HG03095 (cell line): ENCODE results near the gene TGIF1.

Experiments
- ATAC-seq: cut with Tn5 transposase; IDR thresholded peaks from one replicate; pipeline ENCODE4 v1.9.1; 2021; ENCODE audit warnings: moderate library complexity; ENCODE audit not compliant: unreplicated experiment

Gene TGIF1

GRCh38 chr18:3480827-3481573, 31.0 kb downstream of the TGIF1 start:
- no peak for ATAC-seq

GRCh38 chr18:3481696-3482210, 31.8 kb downstream of the TGIF1 start:
- no peak for ATAC-seq

GRCh38 chr18:3482258-3482657, 32.3 kb downstream of the TGIF1 start:
- no peak for ATAC-seq

GRCh38 chr18:3485153-3486149, 35.5 kb downstream of the TGIF1 start:
- ATAC-seq = no peak

GRCh38 chr18:3486512-3486911, 36.5 kb downstream of the TGIF1 start:
- no peak for ATAC-seq

- no peak for ATAC-seq
Observed at GRCh38 chr18:3489462-3489861, 39.5 kb downstream of the TGIF1 start.

- no peak for ATAC-seq
Observed at GRCh38 chr18:3491981-3492555, 42.1 kb downstream of the TGIF1 start.

- no peak for ATAC-seq
Observed at GRCh38 chr18:3492721-3493120, 42.7 kb downstream of the TGIF1 start.

GRCh38 chr18:3493501-3494244, 43.7 kb downstream of the TGIF1 start:
- ATAC-seq = no peak

GRCh38 chr18:3494245-3494526, 44.2 kb downstream of the TGIF1 start:
- no peak for ATAC-seq

GRCh38 chr18:3494569-3494968, 44.6 kb downstream of the TGIF1 start:
- ATAC-seq = no peak

GRCh38 chr18:3495691-3496430, 45.9 kb downstream of the TGIF1 start:
- ATAC-seq = no peak

- ATAC-seq = no peak
Observed at GRCh38 chr18:3498698-3499471, 48.9 kb downstream of the TGIF1 start.

- no peak for ATAC-seq
Observed at GRCh38 chr18:3499501-3499900, 49.5 kb downstream of the TGIF1 start.

- no peak for ATAC-seq
Observed at GRCh38 chr18:3500016-3500415, 50.0 kb downstream of the TGIF1 start.

- ATAC-seq = no peak
Observed at GRCh38 chr18:3502650-3503049, 52.7 kb downstream of the TGIF1 start.

- no peak for ATAC-seq
Observed at GRCh38 chr18:3504637-3505036, 54.7 kb downstream of the TGIF1 start.

- ATAC-seq = no peak
Observed at GRCh38 chr18:3508576-3509549, 58.9 kb downstream of the TGIF1 start.
